ENCODE measurements around the gene TPRX1.
"Not testable (repeated sequence)": the region's sequence is repeated elsewhere in the genome, so short reads cannot be mapped to it uniquely, and the experiment has no call there.

Gene TPRX1

DNA sequence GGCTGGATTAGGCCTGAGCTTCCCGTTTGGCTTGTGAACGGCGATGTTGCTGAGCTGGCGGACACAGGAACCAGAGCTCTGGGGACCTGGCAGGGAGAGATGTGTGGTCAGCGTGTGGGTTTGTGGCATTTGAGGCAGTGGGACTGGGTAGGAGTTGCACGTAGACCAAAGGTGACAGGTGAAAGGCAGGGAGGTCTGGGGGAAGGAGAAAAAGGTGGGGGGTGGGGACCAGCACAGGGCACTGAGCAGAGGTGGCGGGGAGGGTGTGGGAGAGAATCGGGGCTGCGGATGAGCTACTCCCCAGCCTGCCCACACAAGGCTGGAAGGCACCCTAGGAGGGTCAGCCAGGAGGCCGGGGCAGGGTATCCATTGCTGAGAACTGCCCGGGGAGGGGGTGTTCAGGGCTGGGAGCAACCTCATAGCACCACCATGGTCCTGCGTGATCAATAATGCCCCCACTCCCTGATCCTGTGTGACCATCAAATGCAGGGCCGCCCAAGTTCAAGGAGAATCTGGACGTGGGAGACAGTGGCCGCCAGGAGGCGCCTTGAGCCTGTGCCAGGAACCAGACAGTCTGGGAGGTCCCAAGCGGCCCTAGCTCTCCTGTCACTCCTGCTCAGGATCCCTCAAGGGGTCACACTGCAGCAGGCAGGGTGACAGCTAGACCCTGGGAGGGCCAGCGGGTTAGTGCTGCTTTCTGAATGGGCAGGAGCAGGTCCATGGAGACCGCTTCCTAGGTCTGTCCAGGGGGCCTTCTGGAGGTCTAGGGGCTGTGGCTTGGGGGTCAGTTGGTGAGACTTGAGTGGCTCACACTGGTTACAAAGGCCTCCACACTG lies 38.6 kb downstream of the TPRX1 start:
- DNase-seq, result no peak

DNA sequence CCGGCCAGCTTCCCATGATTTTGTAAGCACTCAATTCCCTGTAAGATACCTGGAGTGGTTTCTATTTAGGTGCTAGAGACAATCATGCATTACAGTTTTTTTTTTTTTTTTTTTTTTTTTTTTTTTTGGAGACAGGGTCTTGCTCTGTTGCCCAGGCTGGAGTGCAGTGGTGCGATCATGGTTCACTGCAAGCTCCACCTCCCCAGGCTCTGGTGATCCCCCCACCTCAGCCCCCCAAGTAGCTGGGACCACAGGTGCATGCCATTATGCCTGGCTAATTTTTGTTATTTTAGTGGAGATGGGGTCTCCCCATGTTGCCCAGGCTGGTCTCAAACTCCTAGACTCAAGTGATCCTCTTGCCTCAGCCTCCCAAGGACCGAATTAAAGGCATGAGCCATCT lies 39.6 kb downstream of the TPRX1 start:
- DNase-seq, result not testable (repeated sequence)

DNA sequence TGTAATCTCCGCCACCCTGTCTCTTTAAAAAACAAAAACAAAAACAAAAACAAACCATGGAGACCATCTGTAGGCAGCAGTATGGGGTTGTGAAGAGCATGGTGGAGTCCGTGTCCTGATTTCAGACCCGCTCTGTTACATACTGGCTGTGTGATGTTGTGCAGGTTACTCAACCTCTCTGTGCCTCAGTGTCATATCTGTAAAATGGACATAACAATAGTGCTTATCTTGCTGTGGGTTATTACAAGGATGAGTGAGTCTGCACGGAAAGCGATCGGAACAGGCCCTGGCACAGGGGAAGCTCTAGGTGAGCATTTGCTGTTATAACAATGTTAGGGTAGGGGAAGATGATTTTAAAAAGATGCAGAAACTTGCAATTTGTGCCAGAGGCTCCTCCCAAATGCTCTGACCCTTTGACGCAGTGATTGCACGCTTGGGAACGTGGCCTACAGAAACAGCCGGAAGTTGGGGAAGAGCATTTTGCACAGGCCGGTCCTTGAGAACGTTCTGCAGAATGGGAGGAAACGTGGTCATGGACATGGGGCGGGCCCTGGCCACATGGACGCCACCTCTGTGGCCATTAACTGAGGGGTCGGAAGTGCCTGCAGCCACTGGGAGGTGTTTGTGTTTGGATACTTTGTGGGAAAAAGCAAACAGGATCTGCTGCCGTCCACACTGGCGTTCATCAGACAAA lies 41.6 kb downstream of the TPRX1 start:
- no peak for DNase-seq

DNA sequence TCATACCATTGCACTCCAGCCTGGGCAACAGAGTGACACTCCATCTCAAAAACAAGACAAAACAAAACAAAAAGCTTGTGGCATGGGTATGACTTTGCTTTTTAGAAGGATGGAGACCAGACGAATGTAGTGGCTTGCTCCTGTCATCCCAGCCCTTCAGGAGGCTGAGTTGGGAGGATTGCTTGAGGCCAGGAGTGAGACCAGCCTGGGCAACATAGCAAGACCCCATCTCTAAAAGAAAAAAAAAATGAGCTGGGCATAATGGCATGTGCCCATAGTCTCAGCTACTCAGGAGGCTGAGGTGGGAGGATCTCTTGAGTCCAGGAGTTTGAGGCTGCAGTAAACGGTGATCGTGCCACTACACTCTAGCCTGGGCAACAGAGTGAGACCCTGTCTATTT lies 42.2 kb downstream of the TPRX1 start:
- no peak for DNase-seq

DNA sequence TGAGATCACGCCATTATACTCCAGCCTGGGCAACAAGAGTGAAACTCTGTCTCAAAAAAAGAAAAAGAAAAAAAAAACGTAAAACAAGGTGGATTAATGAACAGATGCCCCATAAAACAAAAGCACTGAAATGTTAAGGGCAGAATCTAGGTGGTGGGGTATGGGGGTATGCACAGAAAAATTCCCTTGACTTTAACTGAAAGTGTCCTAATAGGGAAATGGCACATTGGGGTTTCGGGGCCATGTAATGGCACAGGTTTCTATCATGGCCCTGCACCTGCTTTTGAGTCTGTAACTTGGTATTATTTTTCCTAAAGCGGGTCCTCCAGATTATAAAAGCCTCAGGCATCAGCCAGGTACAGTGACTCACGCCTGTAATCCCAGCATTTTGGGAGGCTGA lies 42.8 kb downstream of the TPRX1 start:
- DNase-seq, result no peak

DNA sequence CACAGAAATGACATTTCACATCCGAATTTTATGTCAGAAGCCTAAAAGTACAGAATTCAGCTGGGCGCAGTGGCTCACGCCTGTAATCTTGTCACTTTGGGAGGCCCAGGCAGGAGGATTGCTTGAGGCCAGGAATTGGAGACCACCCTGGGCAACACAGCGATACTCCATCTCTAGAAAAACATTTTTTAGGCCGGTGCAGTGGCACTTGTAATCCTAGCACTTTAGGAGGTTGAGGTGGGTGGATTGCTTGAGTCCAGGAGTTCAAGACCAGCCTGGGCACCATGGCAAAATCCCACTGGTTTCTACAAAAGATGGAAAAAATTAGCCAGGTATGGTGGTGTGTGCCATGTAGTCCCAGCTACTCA lies 43.7 kb downstream of the TPRX1 start:
- no peak for DNase-seq

DNA sequence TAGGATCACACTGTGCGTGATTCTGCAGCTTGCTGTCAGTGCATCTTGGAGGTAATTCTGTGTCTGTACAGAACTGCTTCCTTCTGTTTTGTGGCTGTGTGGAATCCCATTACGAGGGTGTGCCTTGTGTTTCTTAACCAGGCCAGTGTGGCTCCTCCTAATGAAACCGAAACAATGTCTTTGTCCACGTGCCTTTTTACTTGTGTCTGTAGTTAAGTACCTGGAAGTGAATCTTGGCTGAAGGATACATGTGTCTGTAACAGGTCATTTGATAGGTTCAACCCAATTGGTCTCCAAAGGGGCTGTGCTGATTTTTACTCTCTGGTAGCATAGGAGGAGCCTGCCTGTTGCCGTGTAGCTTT lies 45.9 kb downstream of the TPRX1 start:
- DNase-seq, result no peak

DNA sequence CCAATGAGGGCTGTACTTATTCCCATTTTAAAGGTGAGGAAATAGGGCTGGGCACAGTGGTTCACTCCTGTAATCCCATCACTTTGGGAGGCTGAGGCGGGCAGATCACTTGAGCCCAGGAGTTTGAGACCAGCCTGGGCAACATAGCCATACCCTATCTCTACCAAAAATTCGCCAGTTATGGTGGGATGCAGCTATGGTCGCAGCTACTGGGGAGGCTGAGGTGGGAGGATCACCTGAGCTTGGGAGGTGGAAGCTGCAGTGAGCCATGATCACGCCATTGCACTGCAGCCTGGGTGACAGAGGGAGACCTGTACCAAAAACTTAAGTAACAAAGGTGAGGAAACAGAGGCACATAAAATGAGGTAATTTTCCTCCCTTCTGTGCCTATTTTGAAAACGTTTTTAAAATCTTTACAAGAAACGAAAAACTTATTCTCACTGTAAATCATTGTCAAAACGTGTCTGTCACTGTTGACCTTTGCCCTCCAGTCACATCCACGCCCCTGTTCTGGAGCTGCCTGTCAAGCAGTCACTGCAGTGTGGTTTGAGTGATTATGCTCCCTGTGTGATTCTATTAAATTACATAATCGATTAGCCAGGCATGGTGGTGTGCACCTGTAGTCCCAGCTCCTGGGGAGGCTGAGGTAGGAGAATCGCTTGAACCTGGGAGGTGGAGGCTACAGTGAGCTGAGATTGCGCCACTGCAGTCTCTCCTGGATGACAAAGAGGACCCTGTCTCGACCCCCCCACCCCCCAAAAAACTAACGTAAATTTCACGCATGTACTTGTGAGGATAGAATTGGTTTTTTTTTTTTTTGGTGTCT lies 46.5 kb downstream of the TPRX1 start:
- no peak for DNase-seq

DNA sequence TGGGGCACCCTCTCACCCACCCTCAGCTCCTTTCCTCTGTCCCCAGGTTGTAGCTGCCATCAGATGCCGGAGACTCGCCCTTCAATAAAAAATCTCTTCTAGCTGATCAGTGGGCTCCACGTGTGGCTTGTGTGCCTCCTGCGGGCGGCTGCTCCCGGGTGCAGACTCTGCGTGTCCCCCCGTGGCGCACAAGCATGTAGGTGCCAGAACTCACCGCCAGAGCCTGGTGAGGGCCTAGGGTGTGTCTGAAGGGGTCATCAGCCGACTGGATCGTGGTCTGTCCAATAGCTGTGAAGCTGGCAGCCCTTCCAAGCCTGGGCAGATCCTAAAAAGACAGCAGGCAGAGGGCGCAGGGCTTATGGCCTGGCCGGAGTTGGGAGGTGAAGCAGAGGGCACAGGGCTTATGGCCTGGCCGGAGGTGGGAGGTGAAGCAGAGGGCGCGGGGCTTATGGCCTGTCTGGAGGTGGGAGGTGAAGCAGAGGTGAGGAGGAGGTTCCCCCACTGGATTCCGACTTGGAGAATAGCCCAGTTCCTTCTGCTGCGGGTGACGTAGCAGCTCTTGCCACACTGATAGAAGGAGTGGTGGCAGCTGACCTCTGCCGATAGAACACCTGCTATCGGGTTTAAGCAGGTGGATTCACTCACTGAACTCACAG lies 47.3 kb downstream of the TPRX1 start:
- DNase-seq, result no peak

DNA sequence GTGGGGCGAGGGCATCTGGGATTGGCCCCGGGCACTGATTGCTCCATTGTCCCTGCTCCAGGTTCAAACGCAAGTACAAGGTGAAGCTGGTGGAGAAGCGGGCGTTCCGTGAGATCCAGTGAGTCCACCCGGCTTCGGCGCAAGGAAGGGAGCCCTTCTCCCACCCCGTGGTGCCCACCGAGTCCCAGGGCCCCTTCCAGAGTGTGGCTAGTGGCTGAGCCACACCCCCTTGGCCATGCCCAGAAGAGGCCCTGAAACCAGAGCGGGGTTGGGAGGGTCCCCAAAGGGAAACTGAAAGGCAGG lies 47.8 kb downstream of the TPRX1 start:
- no peak for DNase-seq

DNA sequence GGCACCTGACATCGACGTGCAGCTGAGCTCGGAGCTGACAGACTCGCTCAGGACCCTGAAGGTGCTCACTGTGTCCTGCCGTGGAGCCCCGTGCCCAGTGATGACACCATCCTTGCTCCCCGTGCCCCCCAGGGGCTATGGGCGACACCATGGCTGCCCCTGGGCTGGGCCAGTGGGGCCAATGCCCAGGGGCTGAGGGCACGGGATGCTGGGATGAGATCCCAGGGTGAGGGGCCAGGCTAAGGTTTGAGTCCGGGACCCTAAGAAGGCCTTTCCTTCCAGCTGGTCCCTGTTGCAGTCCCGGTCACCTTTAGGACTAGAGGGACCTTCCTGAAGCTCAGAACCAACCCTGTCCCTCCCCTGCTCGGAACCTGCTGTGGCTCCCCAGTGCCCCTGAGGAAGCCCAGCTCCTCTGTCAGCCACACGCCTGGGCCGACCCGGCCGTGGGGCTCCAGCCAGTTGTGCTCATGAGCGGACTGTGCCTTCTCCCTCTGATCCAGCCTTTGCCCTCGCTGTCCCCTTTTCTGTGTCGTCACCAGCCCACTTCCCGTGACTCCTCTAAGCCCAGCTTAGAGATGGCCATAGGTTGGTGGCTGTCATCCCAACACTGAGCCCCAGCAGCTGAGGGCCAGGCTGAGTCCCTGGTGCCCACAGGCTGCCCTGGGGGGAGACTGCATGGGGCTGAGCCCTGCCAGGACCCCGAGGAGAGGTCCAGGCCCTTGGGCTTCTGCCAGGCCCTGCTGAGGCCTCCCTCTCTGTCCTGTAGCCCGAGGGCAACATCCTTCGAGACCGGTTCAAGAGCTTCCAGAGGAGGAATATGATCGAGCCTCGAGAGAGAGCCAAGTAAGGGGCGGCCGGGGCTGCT lies 48.4 kb downstream of the TPRX1 start:
- DNase-seq, result no peak

DNA sequence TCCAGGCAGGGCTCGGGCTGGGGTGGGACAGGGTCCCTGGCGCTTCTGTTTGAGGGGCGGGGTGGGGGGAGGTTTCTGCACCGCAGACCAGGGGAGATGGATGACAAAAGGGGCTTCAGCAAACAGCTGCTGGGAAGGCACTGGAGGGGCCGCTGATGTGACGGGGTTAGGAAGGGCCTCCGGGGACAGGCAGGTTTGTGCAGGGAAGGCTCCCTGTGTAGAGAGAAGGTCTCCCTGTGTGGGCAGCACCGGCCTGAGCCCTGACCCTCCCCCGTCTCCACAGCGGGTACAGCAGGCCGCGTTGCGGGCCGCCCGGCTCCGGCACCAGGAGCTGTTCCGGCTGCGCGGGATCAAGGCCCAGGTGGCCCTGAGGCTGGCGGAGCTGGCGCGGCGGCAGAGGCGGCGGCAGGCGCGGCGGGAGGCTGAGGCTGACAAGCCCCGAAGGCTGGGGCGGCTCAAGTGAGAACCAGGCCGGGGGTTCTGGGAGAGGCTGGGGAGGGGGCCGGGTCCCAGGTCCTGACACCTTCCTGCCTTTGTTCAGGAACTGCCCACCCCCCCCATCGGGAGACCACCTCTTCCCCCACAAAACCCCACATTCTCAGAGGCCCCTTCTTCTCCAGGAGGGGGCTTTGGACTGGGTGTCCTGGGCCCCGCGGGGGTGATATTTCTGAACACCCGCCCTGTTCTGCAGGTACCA lies 49.1 kb downstream of the TPRX1 start:
- DNase-seq, result no peak

DNA sequence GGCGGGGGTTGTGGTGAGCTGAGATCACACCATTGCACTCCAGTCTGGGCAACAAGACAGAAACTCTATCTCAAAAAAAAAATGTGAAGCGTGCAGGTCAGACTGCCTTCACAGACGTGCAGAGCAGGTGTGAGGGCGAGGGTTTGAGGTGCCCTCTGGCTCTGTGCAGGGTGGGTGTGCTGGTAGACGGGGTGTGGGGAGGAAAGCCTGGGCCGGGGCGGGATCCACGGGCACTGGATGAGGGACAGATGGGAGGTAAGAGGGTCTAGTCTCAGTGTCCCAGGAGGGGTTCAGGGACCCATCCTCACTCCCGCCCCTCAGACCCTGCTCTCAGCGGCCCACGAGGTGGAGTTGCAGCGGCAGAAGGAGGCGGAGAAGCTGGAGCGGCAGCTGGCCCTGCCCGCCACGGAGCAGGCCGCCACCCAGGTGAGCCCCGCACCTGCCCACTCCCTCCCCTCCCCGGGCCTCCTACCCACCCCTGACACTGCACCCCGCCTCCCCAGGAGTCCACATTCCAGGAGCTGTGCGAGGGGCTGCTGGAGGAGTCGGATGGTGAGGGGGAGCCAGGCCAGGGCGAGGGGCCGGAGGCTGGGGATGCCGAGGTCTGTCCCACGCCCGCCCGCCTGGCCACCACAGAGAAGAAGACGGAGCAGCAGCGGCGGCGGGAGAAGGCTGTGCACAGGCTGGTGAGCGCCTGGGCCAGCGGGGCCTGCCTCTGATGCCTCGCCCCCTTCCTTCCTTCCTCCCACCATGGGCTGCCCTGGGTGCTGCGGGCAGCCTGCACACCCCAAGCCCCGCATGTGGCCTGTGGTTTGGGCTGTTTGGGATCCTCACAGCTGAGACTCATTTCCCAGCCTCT lies 49.9 kb downstream of the TPRX1 start:
- DNase-seq, result no peak

DNA sequence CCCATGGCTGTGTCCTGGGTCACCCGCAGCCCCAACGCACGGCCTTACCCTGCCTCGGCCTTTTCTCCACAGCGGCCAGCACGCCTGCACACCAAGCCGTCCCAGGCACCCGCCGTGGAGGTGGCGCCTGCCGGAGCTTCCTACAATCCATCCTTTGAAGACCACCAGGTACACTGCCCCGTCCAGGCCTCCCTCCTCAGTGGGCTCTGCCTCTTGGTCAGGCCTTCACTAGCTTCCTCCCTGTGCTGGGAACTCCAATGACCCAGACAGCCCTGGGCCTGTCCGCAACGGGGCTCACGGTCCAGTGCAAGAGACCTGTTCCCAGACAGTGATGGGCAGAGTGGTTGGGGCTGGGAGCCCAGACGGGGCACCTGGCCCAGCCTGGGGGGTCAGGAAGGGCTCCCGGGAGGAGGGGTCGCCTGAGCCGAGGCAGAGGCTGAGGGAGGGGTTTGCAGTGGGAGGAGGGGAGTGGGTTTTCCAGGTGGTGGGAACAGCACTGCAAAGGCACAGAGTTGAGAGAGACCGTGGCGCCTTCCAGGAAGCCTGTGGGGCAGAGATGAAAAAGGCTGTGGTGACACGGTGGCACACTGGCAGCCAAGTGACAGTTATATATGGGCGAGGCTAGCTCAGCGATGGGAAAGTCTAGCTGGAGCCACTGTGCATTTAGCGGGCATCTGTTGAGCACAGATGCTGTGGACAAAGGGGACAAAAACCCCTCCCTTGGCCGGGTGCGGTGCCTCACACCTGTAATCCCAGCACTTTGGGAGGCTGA lies 51.7 kb downstream of the TPRX1 start:
- DNase-seq, result no peak

Measured in NCI-H1048 (cell line).